IMR-90 (cell line): Measurements from ENCODE around the gene SLC3A2. TPM values are rescaled to one million over a fixed set of nuclear protein-coding genes. Genes with fewer than 3 reads are reported as not detected.

Source experiments
- ATAC-seq: fragments of 200-7000 bp; cut with Tn5 transposase; 2 replicates; pipeline ENCODE4 v1.9.1; 2020; ENCODE audit warnings: low read depth, mild to moderate bottlenecking, moderate library complexity
- BruUV-seq: library from RNA; stranded (reverse); fragments of 400-500 nt; replicated peaks from 2 replicates; lab custom pipeline; 2021; lab: Mats Ljungman, UMichigan
- CTCF ChIA-PET: fragments of 300-600 bp; formaldehyde crosslinking; extraction: SDS; loops from one replicate; lab custom pipeline; 2021; ENCODE audit warnings: antibody characterized with exemption; lab: Yijun Ruan, JAX
- POLR2A ChIA-PET: fragments of 300-600 bp; sonication (Branson Sonifier 250); formaldehyde crosslinking; loops from one replicate; lab custom pipeline; 2022; ENCODE audit warnings: antibody characterized with exemption; ENCODE audit not compliant: unreplicated experiment; lab: Charles Lee
- DNase-seq: peaks from one replicate; pipeline ENCODE4 v3.0.0; 2013
- H2AFZ ChIP-seq: replicated peaks from 2 replicates; pipeline ENCODE3; 2013; ENCODE audit warnings: low read length, mild to moderate bottlenecking; ENCODE audit not compliant: poor library complexity
- H2AK5ac ChIP-seq: 2 replicates; pipeline ENCODE4 v1.6.1; 2013; ENCODE audit warnings: low read depth, low read length, inconsistent platforms
- H2AK9ac ChIP-seq: replicated peaks from 2 replicates; pipeline ENCODE3; 2013; ENCODE audit warnings: mild to moderate bottlenecking, low read depth, low read length, moderate library complexity; ENCODE audit not compliant: poor library complexity
- H2BK120ac ChIP-seq: 2 replicates; pipeline ENCODE4 v1.6.1; 2013; ENCODE audit warnings: low read depth, low read length, inconsistent platforms
- H2BK15ac ChIP-seq: 3 replicates; pipeline ENCODE4 v1.6.1; 2013; ENCODE audit warnings: low read depth, low read length, inconsistent platforms
- H2BK20ac ChIP-seq: 2 replicates; pipeline ENCODE4 v1.6.1; 2013; ENCODE audit warnings: low read depth, mild to moderate bottlenecking, inconsistent platforms, low read length, moderate library complexity
- H2BK5ac ChIP-seq: 2 replicates; pipeline ENCODE4 v1.6.1; 2013; ENCODE audit warnings: mild to moderate bottlenecking, low read depth, low read length, inconsistent platforms; ENCODE audit not compliant: poor library complexity, severe bottlenecking
- H3K14ac ChIP-seq: replicated peaks from 2 replicates; pipeline ENCODE4 v1.6.1; 2013; ENCODE audit warnings: low read depth, low read length, inconsistent platforms
- H3K18ac ChIP-seq: 2 replicates; pipeline ENCODE4 v1.6.1; 2013; ENCODE audit warnings: low read depth, low read length, control low read depth
- H3K23ac ChIP-seq: 2 replicates; pipeline ENCODE4 v1.6.1; 2013; ENCODE audit warnings: low read depth, low read length, inconsistent platforms
- H3K27ac ChIP-seq: 2 replicates; pipeline ENCODE4 v1.5.1; 2013; ENCODE audit warnings: mild to moderate bottlenecking, control low read depth, low read length; ENCODE audit not compliant: insufficient read depth
- H3K27me3 ChIP-seq: 2 replicates; pipeline ENCODE4 v1.6.1; 2013; ENCODE audit warnings: low read length; ENCODE audit not compliant: control insufficient read depth, insufficient read depth
- H3K36me3 ChIP-seq: 2 replicates; pipeline ENCODE4 v1.6.1; 2013; ENCODE audit warnings: low read length, mixed read lengths; ENCODE audit not compliant: control insufficient read depth, insufficient read depth
- H3K4ac ChIP-seq: 2 replicates; pipeline ENCODE4 v1.6.1; 2013; ENCODE audit warnings: low read depth, low read length, inconsistent platforms
- H3K4me1 ChIP-seq: 2 replicates; pipeline ENCODE4 v1.6.1; 2013; ENCODE audit warnings: low read length, mixed read lengths; ENCODE audit not compliant: control insufficient read depth, insufficient read depth
- H3K4me2 ChIP-seq: 2 replicates; pipeline ENCODE4 v1.6.1; 2013; ENCODE audit warnings: low read depth, mild to moderate bottlenecking, control low read depth, low read length, moderate library complexity
- H3K4me3 ChIP-seq: 2 replicates; pipeline ENCODE4 v1.5.1; 2013; ENCODE audit warnings: low read depth, mild to moderate bottlenecking, control low read depth, low read length, moderate library complexity; ENCODE audit not compliant: insufficient read depth
- H3K56ac ChIP-seq: 2 replicates; pipeline ENCODE4 v1.6.1; 2013; ENCODE audit warnings: low read length, inconsistent platforms; ENCODE audit not compliant: insufficient read depth; ENCODE audit errors: extremely low read depth
- H3K79me1 ChIP-seq, 2 experiments: 2 replicates each; pipeline ENCODE4 v1.6.1; 2013; ENCODE audit warnings: low read length in 2 of 2, inconsistent platforms in 1 of 2, low read depth in 1 of 2
- H3K9ac ChIP-seq: 2 replicates; pipeline ENCODE4 v1.6.1; 2013; ENCODE audit warnings: low read depth, low read length, control low read depth
- H3K9me1 ChIP-seq: 2 replicates; pipeline ENCODE4 v1.6.1; 2013; ENCODE audit warnings: low read length, inconsistent platforms; ENCODE audit not compliant: insufficient read depth
- H3K9me3 ChIP-seq: 2 replicates; pipeline ENCODE4 v1.6.1; 2013; ENCODE audit warnings: low read length; ENCODE audit not compliant: control insufficient read depth, insufficient read depth
- H4K20me1 ChIP-seq: 2 replicates; pipeline ENCODE4 v1.6.1; 2013; ENCODE audit warnings: low read length, inconsistent platforms; ENCODE audit not compliant: insufficient read depth
- H4K5ac ChIP-seq: 2 replicates; pipeline ENCODE4 v1.6.1; 2013; ENCODE audit warnings: mild to moderate bottlenecking, low read depth, low read length, control low read depth
- H4K8ac ChIP-seq, 2 experiments: 2 replicates each; pipeline ENCODE4 v1.6.1; 2013; ENCODE audit warnings: low read depth in 2 of 2, low read length in 2 of 2, control low read depth in 1 of 2, inconsistent platforms in 1 of 2
- H4K91ac ChIP-seq: 2 replicates; pipeline ENCODE4 v1.6.1; 2013; ENCODE audit warnings: low read depth, low read length, inconsistent platforms; ENCODE audit not compliant: insufficient read depth
- BHLHE40 ChIP-seq: fragments of 150-350 bp; IDR thresholded peaks from 2 replicates; pipeline ENCODE4 v1.6.1; 2016; ENCODE audit warnings: mild to moderate bottlenecking, low read depth, low read length
- FOS ChIP-seq: fragments of 150-350 bp; IDR thresholded peaks from 2 replicates; pipeline ENCODE4 v1.6.1; 2016; ENCODE audit warnings: low read depth, low read length
- MAFK ChIP-seq: IDR thresholded peaks from 2 replicates; pipeline ENCODE4 v1.6.1; 2012; ENCODE audit warnings: low read depth, low read length, improper control_type of control experiment
- MAZ ChIP-seq: IDR thresholded peaks from 2 replicates; pipeline ENCODE4 v1.6.1; 2012; ENCODE audit warnings: low read depth, mild to moderate bottlenecking, low read length, improper control_type of control experiment, moderate library complexity, borderline replicate concordance
- MXI1 ChIP-seq: IDR thresholded peaks from 2 replicates; pipeline ENCODE4 v1.6.1; 2012; ENCODE audit warnings: low read depth, mild to moderate bottlenecking, low read length, moderate library complexity, borderline replicate concordance
- RAD21 ChIP-seq: IDR thresholded peaks from 2 replicates; pipeline ENCODE4 v1.6.1; 2012; ENCODE audit warnings: low read length, improper control_type of control experiment
- RFX5 ChIP-seq: IDR thresholded peaks from 2 replicates; pipeline ENCODE4 v1.8.0; 2012; ENCODE audit warnings: low read depth, mild to moderate bottlenecking, low read length, moderate library complexity
- WGBS, 2 experiments: methylation state at CpG; one replicate each; pipeline versions ENCODE4 v1.1.5 to v1.1.7; 2013; ENCODE audit warnings: missing lambda C conversion rate in 2 of 2; ENCODE audit not compliant: insufficient read length in 1 of 2; ENCODE audit errors: extremely low coverage in 2 of 2; 5-methylcytosine and 5-hydroxymethylcytosine counted together
- dilution Hi-C: fragments of 300-500 bp; cut with HindIII; formaldehyde crosslinking; loops from one replicate; pipeline ENCODE4 v1.14.3; 2018; ENCODE audit warnings: low sequenced_read_pairs; ENCODE audit not compliant: unreplicated experiment
- in situ Hi-C: fragments of 300-500 bp; cut with MboI; formaldehyde crosslinking; loops from 3 replicates; pipeline ENCODE4 v1.14.3; 2019; ENCODE audit warnings: low sequenced_read_pairs, inconsistent platforms, mixed read lengths
- intact Hi-C: fragments of 100-400 bp; cut with micrococcal nuclease; formaldehyde crosslinking; loops from 2 replicates; pipeline ENCODE4 v1.10.0; 2022
- polyA plus RNA-seq, 3 experiments: library from polyadenylated mRNA; depleted of rRNA; stranded (reverse); fragments of >200 nt; gene quantifications; 2 replicates each; pipeline ENCODE4 v1.2.3, GENCODE V29; 2012; ENCODE audit warnings: low replicate concordance in 1 of 3
- total RNA-seq: library from RNA; depleted of rRNA; stranded (reverse); fragments of >200 nt; gene quantifications from 2 replicates; pipeline ENCODE4 v1.2.3, GENCODE V29; 2012
- TF ChIP-seq, protein P1 (sequence below): fragments of 150-350 bp; IDR thresholded peaks from 2 replicates; pipeline ENCODE4 v1.6.1; 2017; ENCODE audit warnings: mild to moderate bottlenecking, antibody characterized with exemption, low read length, low read depth

Gene SLC3A2
- total and polyA plus RNA-seq, 2 of the 4 experiments (the other 2 are of a cell fraction) = 140 to 239 TPM

GRCh38 chr11:62896049-62896448 is 15.4 kb downstream of the SLC3A2 start:
- WGBS, 2 experiments = 93% methylated on average over 5 of the region's 10 CpGs; no CpG with 5 or more reads in 1 of the 2 experiments
- Histone ChIP-seq H3K9ac (no peak overlapping the region), H3K18ac (no peak overlapping the region), H4K91ac (no peak overlapping the region), H2BK5ac (no peak overlapping the region), H4K20me1 (no peaks in the 10 kb centered on the region), H2AK5ac (no peak overlapping the region), H3K4ac (no peak overlapping the region), H3K4me2 (no peak overlapping the region), H4K8ac (no peak overlapping the region), H3K4me1 (no peaks in the 10 kb centered on the region), H3K23ac (no peak overlapping the region), H3K27me3 (peaks cover 10% of the 10 kb centered on the region; the same call in 1 of the 2 replicates), H3K56ac (no peak overlapping the region), H2AFZ (no peak overlapping the region), H2BK20ac (no peak overlapping the region), H2BK15ac (no peak overlapping the region), H3K9me1 (peaks cover 2% of the 10 kb centered on the region; the same call in 1 of the 2 replicates), H3K4me3 (no peak overlapping the region), H3K14ac (no peak overlapping the region), H4K5ac (no peak overlapping the region), H3K36me3 (no peaks in the 10 kb centered on the region), H3K79me1 (no peaks in the 10 kb centered on the region), H3K27ac (no peak overlapping the region), H2AK9ac (no peak overlapping the region), H2BK120ac (no peak overlapping the region), H3K9me3 (no peaks in the 10 kb centered on the region)
- ChIA-PET CTCF (no interaction called here), POLR2A (interaction anchor here (0.6 kb wide), 1 partner anchor 28 kb away, joined by 9 read pairs; no protein-coding TSS in a partner anchor)
- ATAC-seq (no peak), DNase-seq (no peak)
- BruUV-seq = no TSS peak
- in situ Hi-C loops = loop anchor here (25.0 kb wide), 1 partner anchor 766 kb away; the partner anchor contains the start of gene ATL3
- TF ChIP-seq MAZ = no peak
- no peak for TF ChIP-seq MXI1
- no peak for TF ChIP-seq RAD21
- no peak for TF ChIP-seq FOS
- TF ChIP-seq MAFK = no peak
- no peak for TF ChIP-seq RFX5
- no peak for TF ChIP-seq BHLHE40
- TF ChIP-seq, protein P1, sequence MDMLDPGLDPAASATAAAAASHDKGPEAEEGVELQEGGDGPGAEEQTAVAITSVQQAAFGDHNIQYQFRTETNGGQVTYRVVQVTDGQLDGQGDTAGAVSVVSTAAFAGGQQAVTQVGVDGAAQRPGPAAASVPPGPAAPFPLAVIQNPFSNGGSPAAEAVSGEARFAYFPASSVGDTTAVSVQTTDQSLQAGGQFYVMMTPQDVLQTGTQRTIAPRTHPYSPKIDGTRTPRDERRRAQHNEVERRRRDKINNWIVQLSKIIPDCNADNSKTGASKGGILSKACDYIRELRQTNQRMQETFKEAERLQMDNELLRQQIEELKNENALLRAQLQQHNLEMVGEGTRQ = no peak
- dilution Hi-C loops = no loop called here
- intact Hi-C loops = no loop called here
